Loucy (cell line): ENCODE measurements around the gene ZNF829.

Experiments used
- CTCF ChIP-seq: fragments of 200-600 bp; sonication (generic); conservative IDR thresholded peaks from 2 replicates; pipeline ENCODE4 v1.5.1; 2014; ENCODE audit warnings: mild to moderate bottlenecking, antibody characterized with exemption, low read length
- EZH2phosphoT487 ChIP-seq: fragments of 200-600 bp; IDR thresholded peaks from 2 replicates; pipeline ENCODE4 v1.6.1; 2018; ENCODE audit warnings: antibody characterized with exemption, mild to moderate bottlenecking, moderate library complexity, borderline replicate concordance

- TF ChIP-seq CTCF, result no peak
- no peak for TF ChIP-seq EZH2phosphoT487
Observed at GRCh38 chr19:36916991-36917390, 900 bp upstream of the ZNF829 start.
